Stomach smooth muscle (tissue), 2 donors: ENCODE data around the gene TMEM8B.
"Not testable (repeated sequence)": the region's sequence is repeated elsewhere in the genome, so short reads cannot be mapped to it uniquely, and the experiment has no call there.

Experiments
- H3K27ac ChIP-seq: one replicate; pipeline ENCODE4 v1.7.0; 2013; ENCODE audit warnings: mild to moderate bottlenecking, low read length, inconsistent platforms
- H3K27me3 ChIP-seq, 2 donors: one replicate each; pipeline ENCODE4 v1.7.0; 2013; ENCODE audit warnings: low read length in 2 of 2; ENCODE audit not compliant: insufficient read depth in 2 of 2, control insufficient read depth in 1 of 2
- H3K36me3 ChIP-seq, 2 donors: one replicate each; pipeline ENCODE4 v1.7.0; 2013; ENCODE audit warnings: low read length in 2 of 2; ENCODE audit not compliant: control insufficient read depth in 2 of 2, insufficient read depth in 2 of 2
- H3K4me1 ChIP-seq: one replicate; pipeline ENCODE4 v1.7.0; 2013; ENCODE audit warnings: low read length; ENCODE audit not compliant: control insufficient read depth, insufficient read depth
- H3K4me3 ChIP-seq, 2 donors: one replicate each; pipeline ENCODE4 v1.7.0; 2013; ENCODE audit warnings: low read length in 2 of 2
- H3K9ac ChIP-seq, 2 donors: one replicate each; pipeline ENCODE4 v1.7.0; 2013; ENCODE audit warnings: low read length in 2 of 2, mild to moderate bottlenecking in 1 of 2
- H3K9me3 ChIP-seq, 2 donors: one replicate each; pipeline ENCODE4 v1.7.0; 2013; ENCODE audit warnings: low read length in 2 of 2; ENCODE audit not compliant: control insufficient read depth in 2 of 2
- donor health status: healthy.
- donor health status: Pancreatic carcinoma.

The TMEM8B gene

GRCh38 chr9:35869621-35870216 lies 40.7 kb downstream of the TMEM8B start:
- Histone ChIP-seq H3K27me3 (peaks cover 9 to 13% of the 10 kb centered on the region in 2 donors), H3K36me3 (no peaks in the 10 kb centered on the region), H3K4me3 (no peak overlapping the region), H3K4me1 (no peaks in the 10 kb centered on the region), H3K9ac (no peak overlapping the region), H3K27ac (no peak overlapping the region), H3K9me3 (no peaks in the 10 kb centered on the region)

GRCh38 chr9:35870351-35870923 lies 41.4 kb downstream of the TMEM8B start, which contains the start of gene OR13J1:
OR13J1 (minus strand) TSS chr9:35870401; CDS start chr9:35870401, 0 bp downstream.
- H3K4me3 ChIP-seq: no peak within 1 kb of the TSS
- H3K36me3 ChIP-seq: no peaks in the 10 kb centered on the region
- no peak within 1 kb of the TSS for H3K27ac ChIP-seq
- H3K27me3 ChIP-seq: peaks cover 9 to 13% of the 10 kb centered on the region in 2 donors
- no peaks in the 10 kb centered on the region for H3K9me3 ChIP-seq
- H3K9ac ChIP-seq: no peak within 1 kb of the TSS
- no peaks in the 10 kb centered on the region for H3K4me1 ChIP-seq

GRCh38 chr9:35871545-35871944 lies 42.5 kb downstream of the TMEM8B start:
- Histone ChIP-seq H3K27me3 (peaks cover 9 to 13% of the 10 kb centered on the region in 2 donors), H3K9me3 (no peaks in the 10 kb centered on the region), H3K27ac (no peak overlapping the region), H3K4me3 (no peak overlapping the region), H3K4me1 (no peaks in the 10 kb centered on the region), H3K9ac (no peak overlapping the region), H3K36me3 (no peaks in the 10 kb centered on the region)

GRCh38 chr9:35872505-35872904 lies 43.5 kb downstream of the TMEM8B start:
- H3K27me3 ChIP-seq: peaks cover 9 to 12% of the 10 kb centered on the region in 2 donors

GRCh38 chr9:35882263-35882848 lies 53.3 kb downstream of the TMEM8B start:
- no peaks in the 10 kb centered on the region for H3K27me3 ChIP-seq
- no peaks in the 10 kb centered on the region for H3K9me3 ChIP-seq
- no peak overlapping the region for H3K4me3 ChIP-seq
- H3K27ac ChIP-seq: no peak overlapping the region
- no peaks in the 10 kb centered on the region for H3K4me1 ChIP-seq
- no peak overlapping the region for H3K9ac ChIP-seq
- no peaks in the 10 kb centered on the region for H3K36me3 ChIP-seq

More at GRCh38 chr9:35872505-35872904, 43.5 kb downstream of the TMEM8B start:
- no peak overlapping the region for H3K27ac ChIP-seq
- no peak overlapping the region for H3K9ac ChIP-seq
- H3K4me1 ChIP-seq: no peaks in the 10 kb centered on the region
- no peaks in the 10 kb centered on the region for H3K36me3 ChIP-seq
- no peak overlapping the region for H3K4me3 ChIP-seq
- no peaks in the 10 kb centered on the region for H3K9me3 ChIP-seq

GRCh38 chr9:35882996-35883395 lies 54.0 kb downstream of the TMEM8B start:
- Histone ChIP-seq H3K36me3 (no peaks in the 10 kb centered on the region), H3K4me3 (no peak overlapping the region), H3K27ac (no peak overlapping the region), H3K9ac (no peak overlapping the region), H3K27me3 (no peaks in the 10 kb centered on the region), H3K9me3 (no peaks in the 10 kb centered on the region), H3K4me1 (no peaks in the 10 kb centered on the region)

- H3K27ac ChIP-seq, H3K9me3 ChIP-seq, H3K9ac ChIP-seq, H3K4me1 ChIP-seq, H3K36me3 ChIP-seq, H3K4me3 ChIP-seq, H3K27me3 ChIP-seq: not testable (repeated sequence)
Measured at GRCh38 chr9:35884908-35885307, 55.9 kb downstream of the TMEM8B start.

GRCh38 chr9:35891646-35892045 lies 62.6 kb downstream of the TMEM8B start:
- Histone ChIP-seq H3K27me3 (peaks cover 0 to 2% of the 10 kb centered on the region in 2 donors), H3K4me1 (no peaks in the 10 kb centered on the region), H3K27ac (no peak overlapping the region), H3K9ac (no peak overlapping the region), H3K4me3 (no peak overlapping the region), H3K9me3 (no peaks in the 10 kb centered on the region), H3K36me3 (no peaks in the 10 kb centered on the region)

GRCh38 chr9:35892051-35892450 lies 63.0 kb downstream of the TMEM8B start:
- Histone ChIP-seq H3K4me3 (no peak overlapping the region), H3K36me3 (no peaks in the 10 kb centered on the region), H3K9ac (no peak overlapping the region), H3K4me1 (no peaks in the 10 kb centered on the region), H3K27me3 (peaks cover 0 to 2% of the 10 kb centered on the region in 2 donors), H3K27ac (no peak overlapping the region), H3K9me3 (no peaks in the 10 kb centered on the region)

GRCh38 chr9:35896570-35896969 lies 67.5 kb downstream of the TMEM8B start:
- H3K27ac ChIP-seq: no peak overlapping the region
- H3K9ac ChIP-seq: no peak overlapping the region
- H3K9me3 ChIP-seq: no peaks in the 10 kb centered on the region
- H3K36me3 ChIP-seq: no peaks in the 10 kb centered on the region
- peaks cover 0 to 2% of the 10 kb centered on the region in 2 donors for H3K27me3 ChIP-seq
- H3K4me3 ChIP-seq: no peak overlapping the region
- H3K4me1 ChIP-seq: no peaks in the 10 kb centered on the region
